Natural killer cell (primary cell): ENCODE results near the gene RYR3. TPM values are rescaled to one million over a fixed set of nuclear protein-coding genes. Genes with fewer than 3 reads are reported as not detected.

Source experiments
- ATAC-seq, 3 donors: fragments of 150-1000 bp in 2 of 3; fragments of 200-7000 bp in 1 of 3; cut with Tn5 transposase; 1 replicate in 1 of 3; 2 replicates in 2 of 3; pipeline ENCODE4 v1.10.0; 2021; ENCODE audit warnings: mild to moderate bottlenecking in 2 of 3, moderate library complexity in 2 of 3
- DNase-seq, 2 donors: peaks; one replicate each; pipeline versions ENCODE4 v3.0.0 to v3.0.0-alpha.2; 2013 to 2021; ENCODE audit warnings: mixed read lengths in 1 of 2
- H3K27ac ChIP-seq: one replicate; pipeline ENCODE4 v1.5.1; 2013; ENCODE audit warnings: mild to moderate bottlenecking, low read length
- H3K27me3 ChIP-seq: one replicate; pipeline ENCODE4 v1.6.1; 2013; ENCODE audit warnings: low read length; ENCODE audit not compliant: control insufficient read depth, insufficient read depth
- H3K36me3 ChIP-seq: one replicate; pipeline ENCODE4 v1.6.1; 2013; ENCODE audit warnings: low read length; ENCODE audit not compliant: control insufficient read depth, insufficient read depth
- H3K4me1 ChIP-seq: one replicate; pipeline ENCODE4 v1.6.1; 2013; ENCODE audit warnings: low read length; ENCODE audit not compliant: control insufficient read depth, insufficient read depth
- H3K4me3 ChIP-seq: one replicate; pipeline ENCODE4 v1.5.1; 2013; ENCODE audit warnings: low read length
- H3K9me3 ChIP-seq: one replicate; pipeline ENCODE4 v1.6.1; 2013; ENCODE audit warnings: low read length; ENCODE audit not compliant: control insufficient read depth, insufficient read depth
- H3K27ac Mint-ChIP-seq, 2 donors: one replicate each; pipeline ENCODE4 v1.8.0; 2022; ENCODE audit warnings: mild to moderate bottlenecking in 2 of 2, mixed read lengths in 2 of 2, moderate library complexity in 1 of 2
- H3K27me3 Mint-ChIP-seq, 2 donors: one replicate each; pipeline ENCODE4 v1.8.0; 2022; ENCODE audit warnings: low read depth in 2 of 2, mixed read lengths in 2 of 2
- H3K36me3 Mint-ChIP-seq: one replicate; pipeline ENCODE4 v1.8.0; 2022; ENCODE audit warnings: mixed read lengths
- H3K4me1 Mint-ChIP-seq, 2 donors: one replicate each; pipeline ENCODE4 v1.8.0; 2022; ENCODE audit warnings: mixed read lengths in 2 of 2
- H3K4me3 Mint-ChIP-seq: one replicate; pipeline ENCODE4 v1.8.0; 2022; ENCODE audit warnings: mild to moderate bottlenecking, moderate library complexity, mixed read lengths
- H3K9me3 Mint-ChIP-seq, 2 donors: one replicate each; pipeline ENCODE4 v1.8.0; 2022; ENCODE audit warnings: mixed read lengths in 2 of 2
- WGBS: methylation state at CpG from one replicate; pipeline ENCODE4 v1.1.7; 2013; ENCODE audit warnings: missing lambda C conversion rate; ENCODE audit not compliant: insufficient coverage; 5-methylcytosine and 5-hydroxymethylcytosine counted together
- intact Hi-C: fragments of 100-400 bp; cut with micrococcal nuclease; formaldehyde crosslinking; loops from one replicate; pipeline ENCODE4 v1.14.2; 2022
- total RNA-seq, 4 donors: library from RNA; stranded (reverse); fragments of 120-200 nt in 1 of 4; gene quantifications; one replicate each; pipeline versions ENCODE4 v1.2.3 to v1.2.4, GENCODE V29; 2013 to 2022
- TF ChIP-seq, protein P1 (sequence below): fragments of 200-600 bp; IDR thresholded peaks from one replicate; pipeline ENCODE4 v1.8.0; 2022; ENCODE audit warnings: antibody characterized with exemption

Gene RYR3
- total RNA-seq, 3 donors from 2014 or later (not counting 1 experiment from before 2014, with no cell fraction given) = 0.09 to 6.2 TPM; not detected in 1

DNA sequence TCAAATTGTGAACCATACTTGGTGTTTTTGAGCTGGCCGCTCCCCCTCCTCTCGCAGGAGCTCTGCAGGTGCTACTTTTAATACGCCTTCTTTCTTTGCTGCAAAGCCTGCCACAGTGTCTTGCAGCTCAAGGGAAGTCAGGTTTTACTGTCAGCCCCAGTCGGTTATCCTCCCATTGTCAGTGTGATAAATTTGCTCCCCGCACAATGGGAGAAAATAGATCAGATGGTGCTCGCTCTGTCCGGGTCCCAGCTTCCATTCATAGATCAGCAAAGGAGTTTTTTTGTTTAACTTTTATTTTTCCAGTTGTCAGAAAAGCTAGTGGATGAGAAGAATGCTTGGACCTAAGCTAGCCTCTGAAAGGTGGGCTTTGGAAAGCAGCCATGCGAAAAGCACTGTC lies 207.7 kb downstream of the RYR3 start:
- Histone ChIP-seq H3K9me3 (no peaks in the 10 kb centered on the region), H3K4me1 (no peaks in the 10 kb centered on the region), H3K36me3 (no peaks in the 10 kb centered on the region), H3K27me3 (no peaks in the 10 kb centered on the region), H3K4me3 (no peak overlapping the region), H3K27ac (no peak overlapping the region)
- WGBS = 88% methylated on average over 8 of the region's 8 CpGs
- intact Hi-C loops = no loop called here
- DNase-seq = no peak
- Mint-ChIP-seq H3K36me3 (no peaks in the 10 kb centered on the region), H3K9me3 (no peaks in the 10 kb centered on the region), H3K4me3 (no peak overlapping the region), H3K27me3 (peaks cover 0 to 7% of the 10 kb centered on the region in 2 donors), H3K4me1 (no peaks in the 10 kb centered on the region), H3K27ac (no peak overlapping the region)
- ATAC-seq = no peak
- TF ChIP-seq, protein P1, sequence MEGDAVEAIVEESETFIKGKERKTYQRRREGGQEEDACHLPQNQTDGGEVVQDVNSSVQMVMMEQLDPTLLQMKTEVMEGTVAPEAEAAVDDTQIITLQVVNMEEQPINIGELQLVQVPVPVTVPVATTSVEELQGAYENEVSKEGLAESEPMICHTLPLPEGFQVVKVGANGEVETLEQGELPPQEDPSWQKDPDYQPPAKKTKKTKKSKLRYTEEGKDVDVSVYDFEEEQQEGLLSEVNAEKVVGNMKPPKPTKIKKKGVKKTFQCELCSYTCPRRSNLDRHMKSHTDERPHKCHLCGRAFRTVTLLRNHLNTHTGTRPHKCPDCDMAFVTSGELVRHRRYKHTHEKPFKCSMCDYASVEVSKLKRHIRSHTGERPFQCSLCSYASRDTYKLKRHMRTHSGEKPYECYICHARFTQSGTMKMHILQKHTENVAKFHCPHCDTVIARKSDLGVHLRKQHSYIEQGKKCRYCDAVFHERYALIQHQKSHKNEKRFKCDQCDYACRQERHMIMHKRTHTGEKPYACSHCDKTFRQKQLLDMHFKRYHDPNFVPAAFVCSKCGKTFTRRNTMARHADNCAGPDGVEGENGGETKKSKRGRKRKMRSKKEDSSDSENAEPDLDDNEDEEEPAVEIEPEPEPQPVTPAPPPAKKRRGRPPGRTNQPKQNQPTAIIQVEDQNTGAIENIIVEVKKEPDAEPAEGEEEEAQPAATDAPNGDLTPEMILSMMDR = no peak

DNA sequence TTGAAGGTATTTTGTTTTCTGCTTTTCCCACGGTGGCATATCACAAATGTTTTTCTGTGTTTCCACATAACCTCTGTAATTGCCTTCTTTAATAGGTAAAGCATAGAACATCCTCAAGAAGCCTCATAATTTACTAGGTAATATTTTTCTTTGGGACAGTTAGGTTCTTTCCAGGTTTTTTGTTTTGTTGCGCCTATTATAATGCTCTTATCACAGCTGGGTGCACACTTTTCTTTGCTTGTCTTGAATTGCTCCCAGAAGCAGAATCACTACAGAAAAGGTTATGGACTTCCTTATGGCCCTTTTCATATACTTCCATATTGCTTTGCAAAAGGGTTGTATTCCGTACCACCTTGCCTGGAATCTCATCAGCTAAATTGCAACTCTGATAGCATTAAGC lies 213.5 kb downstream of the RYR3 start:
- intact Hi-C loops = no loop called here
- H3K27me3 Mint-ChIP-seq = no peaks in the 10 kb centered on the region
- H3K9me3 Mint-ChIP-seq = no peaks in the 10 kb centered on the region
- Histone ChIP-seq H3K4me3 (no peak overlapping the region), H3K27ac (no peak overlapping the region), H3K9me3 (no peaks in the 10 kb centered on the region), H3K27me3 (no peaks in the 10 kb centered on the region), H3K36me3 (no peaks in the 10 kb centered on the region), H3K4me1 (no peaks in the 10 kb centered on the region)
- ATAC-seq = no peak
- H3K4me3 Mint-ChIP-seq = no peak overlapping the region
- H3K27ac Mint-ChIP-seq = no peak overlapping the region
- DNase-seq = no peak
- no peaks in the 10 kb centered on the region for H3K36me3 Mint-ChIP-seq
- no peaks in the 10 kb centered on the region for H3K4me1 Mint-ChIP-seq
- 90% methylated on average over 2 of the region's 3 CpGs for WGBS
- TF ChIP-seq, protein P1 = no peak

- Mint-ChIP-seq H3K4me3 (no peak overlapping the region), H3K36me3 (no peaks in the 10 kb centered on the region), H3K9me3 (no peaks in the 10 kb centered on the region), H3K4me1 (no peaks in the 10 kb centered on the region), H3K27me3 (no peaks in the 10 kb centered on the region), H3K27ac (no peak overlapping the region)
- Histone ChIP-seq H3K27ac (no peak overlapping the region), H3K27me3 (no peaks in the 10 kb centered on the region), H3K4me1 (no peaks in the 10 kb centered on the region), H3K9me3 (no peaks in the 10 kb centered on the region), H3K4me3 (no peak overlapping the region), H3K36me3 (no peaks in the 10 kb centered on the region)
- DNase-seq = no peak
- TF ChIP-seq, protein P1 = no peak
- WGBS = 85% methylated on average over 2 of the region's 3 CpGs
- no peak for ATAC-seq
- intact Hi-C loops = no loop called here
Measured at GRCh38 chr15:33526532-33526931, 215.8 kb downstream of the RYR3 start.

- Mint-ChIP-seq H3K27me3 (peaks cover 5 to 11% of the 10 kb centered on the region in 2 donors), H3K4me1 (no peaks in the 10 kb centered on the region), H3K9me3 (no peaks in the 10 kb centered on the region), H3K4me3 (no peak overlapping the region), H3K27ac (no peak overlapping the region), H3K36me3 (no peaks in the 10 kb centered on the region)
- Histone ChIP-seq H3K4me3 (no peak overlapping the region), H3K27ac (no peak overlapping the region), H3K36me3 (no peaks in the 10 kb centered on the region), H3K4me1 (no peaks in the 10 kb centered on the region), H3K27me3 (no peaks in the 10 kb centered on the region), H3K9me3 (no peaks in the 10 kb centered on the region)
- DNase-seq = no peak
- intact Hi-C loops = no loop called here
- ATAC-seq = no peak
- whole genome bisulfite sequencing = 93% methylated on average over 4 of the region's 4 CpGs
- TF ChIP-seq, protein P1 = no peak
Measured at GRCh38 chr15:33533197-33533596, 222.4 kb downstream of the RYR3 start.
